SK-N-SH (cell line): Measurements from ENCODE around the gene GHRHR.

Experiments used
- CHD2 ChIP-seq: fragments of 150-350 bp; IDR thresholded peaks from 2 replicates; pipeline ENCODE4 v1.6.1; 2018; ENCODE audit warnings: low read length; ENCODE audit not compliant: partially characterized antibody
- CTCF ChIP-seq: fragments of 200-600 bp; sonication (generic); IDR thresholded peaks from 2 replicates; pipeline ENCODE4 v1.6.1; 2017; ENCODE audit warnings: antibody characterized with exemption, mild to moderate bottlenecking, moderate library complexity
- EP300 ChIP-seq, 2 experiments: IDR thresholded peaks; 2 replicates each; pipeline versions ENCODE4 v1.4.0 to v1.6.1; 2012; ENCODE audit warnings: borderline replicate concordance in 1 of 2, low read depth in 1 of 2, low read length in 1 of 2
- GABPA ChIP-seq: IDR thresholded peaks from 2 replicates; pipeline ENCODE4 v1.4.0; 2012; ENCODE audit warnings: low read depth, mild to moderate bottlenecking
- JUND ChIP-seq: IDR thresholded peaks from 2 replicates; pipeline ENCODE4 v1.4.0; 2012
- MAX ChIP-seq: IDR thresholded peaks from 2 replicates; pipeline ENCODE4 v1.4.0; 2012; ENCODE audit warnings: low read depth
- POLR2AphosphoS5 ChIP-seq: IDR thresholded peaks from 2 replicates; pipeline ENCODE4 v1.6.1; 2012; ENCODE audit warnings: low read depth, low read length
- RAD21 ChIP-seq: IDR thresholded peaks from 2 replicates; pipeline ENCODE4 v1.6.1; 2012; ENCODE audit warnings: mild to moderate bottlenecking, low read length
- REST ChIP-seq: IDR thresholded peaks from 2 replicates; pipeline ENCODE4 v1.6.1; 2012; ENCODE audit warnings: mild to moderate bottlenecking, low read depth, low read length, moderate library complexity
- RFX5 ChIP-seq: IDR thresholded peaks from 2 replicates; pipeline ENCODE4 v1.6.1; 2012; ENCODE audit warnings: mild to moderate bottlenecking, improper control_type of control experiment, low read length
- SIN3A ChIP-seq: IDR thresholded peaks from 2 replicates; pipeline ENCODE4 v1.6.1; 2012; ENCODE audit warnings: low read depth, mild to moderate bottlenecking, low read length, moderate library complexity, borderline replicate concordance
- SMC3 ChIP-seq: IDR thresholded peaks from 2 replicates; pipeline ENCODE4 v1.6.1; 2012; ENCODE audit warnings: low read depth, low read length, improper control_type of control experiment
- ZBTB33 ChIP-seq: IDR thresholded peaks from 2 replicates; pipeline ENCODE4 v1.4.0; 2012; ENCODE audit warnings: low read depth, borderline replicate concordance

- TF ChIP-seq SMC3, result no peak
- TF ChIP-seq CHD2, result no peak
- no peak for TF ChIP-seq MAX
- TF ChIP-seq CTCF, result no peak
- TF ChIP-seq REST, result no peak
- no peak for TF ChIP-seq POLR2AphosphoS5
- TF ChIP-seq GABPA, result no peak
- TF ChIP-seq RAD21, result no peak
- no peak for TF ChIP-seq SIN3A
- TF ChIP-seq RFX5, result no peak
- no peak for TF ChIP-seq EP300 (IDR thresholded peaks at IDR 0.05; ENCODE audit: borderline replicate concordance in 1 of 2, low read depth in 1 of 2, low read length in 1 of 2)
- TF ChIP-seq JUND, result no peak
- TF ChIP-seq ZBTB33, result no peak
These were observed 26.3 kb downstream of the GHRHR start for GRCh38 chr7:30989824-30990672.
